Measurements from ENCODE around the gene ZNF425.
A peak's percentile ranks its signal among the peaks of the same experiment; 100 is the strongest.
"Not testable (repeated sequence)": the region's sequence is repeated elsewhere in the genome, so short reads cannot be mapped to it uniquely, and the experiment has no call there.

ZNF425 gene

GRCh38 chr7:149100821-149101220 is 25.3 kb downstream of the ZNF425 start:
- no peak overlapping the region for H3K4me3 Mint-ChIP-seq
- peaks cover 3% of the 10 kb centered on the region for H3K36me3 Mint-ChIP-seq
- H3K9me3 Mint-ChIP-seq (ENCODE audit: low read depth), result no peaks in the 10 kb centered on the region
- no peak overlapping the region for H3K27ac Mint-ChIP-seq
- no peaks in the 10 kb centered on the region for H3K4me1 Mint-ChIP-seq (ENCODE audit: low read depth)
- no peaks in the 10 kb centered on the region for H3K27me3 Mint-ChIP-seq

GRCh38 chr7:149099058-149099457 is 27.1 kb downstream of the ZNF425 start:
- Mint-ChIP-seq H3K9me3 (ENCODE audit: low read depth) (no peaks in the 10 kb centered on the region), H3K27me3 (no peaks in the 10 kb centered on the region), H3K36me3 (peaks cover 3% of the 10 kb centered on the region), H3K27ac (no peak overlapping the region), H3K4me1 (ENCODE audit: low read depth) (no peaks in the 10 kb centered on the region), H3K4me3 (no peak overlapping the region)

GRCh38 chr7:149097088-149097487 is 29.0 kb downstream of the ZNF425 start:
- no peaks in the 10 kb centered on the region for H3K9me3 Mint-ChIP-seq (ENCODE audit: low read depth)
- no peak overlapping the region for H3K4me3 Mint-ChIP-seq
- H3K27ac Mint-ChIP-seq, result no peak overlapping the region
- H3K36me3 Mint-ChIP-seq, result no peaks in the 10 kb centered on the region
- H3K4me1 Mint-ChIP-seq (ENCODE audit: low read depth), result no peaks in the 10 kb centered on the region
- no peaks in the 10 kb centered on the region for H3K27me3 Mint-ChIP-seq

- Mint-ChIP-seq H3K4me3 (no peak overlapping the region), H3K27me3 (no peaks in the 10 kb centered on the region), H3K36me3 (no peaks in the 10 kb centered on the region)
These were observed 32.9 kb downstream of the ZNF425 start for GRCh38 chr7:149093228-149093627.

GRCh38 chr7:149092244-149092643 is 33.9 kb downstream of the ZNF425 start:
- H3K27ac Mint-ChIP-seq; H3K9me3 Mint-ChIP-seq (ENCODE audit: low read depth); H3K27me3 Mint-ChIP-seq; H3K36me3 Mint-ChIP-seq: not testable (repeated sequence)
- peak overlapping the region; percentile 44 for H3K4me3 Mint-ChIP-seq
- H3K4me1 Mint-ChIP-seq (ENCODE audit: low read depth), result peaks cover 24% of the 10 kb centered on the region

More at GRCh38 chr7:149093228-149093627, 32.9 kb downstream of the ZNF425 start:
- Mint-ChIP-seq H3K4me1 (ENCODE audit: low read depth) (peaks cover 17% of the 10 kb centered on the region), H3K27ac (no peak overlapping the region), H3K9me3 (ENCODE audit: low read depth) (no peaks in the 10 kb centered on the region)

- no peaks in the 10 kb centered on the region for H3K36me3 Mint-ChIP-seq
- H3K9me3 Mint-ChIP-seq (ENCODE audit: low read depth), result no peaks in the 10 kb centered on the region
- peak within 1 kb of the TSS; percentile 99 for H3K4me3 Mint-ChIP-seq
- H3K4me1 Mint-ChIP-seq (ENCODE audit: low read depth), result peaks cover 28% of the 10 kb centered on the region
- peak within 1 kb of the TSS; percentile 100 for H3K27ac Mint-ChIP-seq
- no peaks in the 10 kb centered on the region for H3K27me3 Mint-ChIP-seq
These were observed 35.5 kb downstream of the ZNF425 start, which contains the start of gene ZNF786 for GRCh38 chr7:149090397-149091195. Gene ZNF786, minus strand, starts transcription at chr7:149090718. Its CDS starts 78 bp downstream, at chr7:149090640.

GRCh38 chr7:149087376-149087775 is 38.7 kb downstream of the ZNF425 start:
- peak overlapping the region; percentile 32 for H3K4me3 Mint-ChIP-seq
- H3K27me3 Mint-ChIP-seq, result no peaks in the 10 kb centered on the region
- no peak overlapping the region for H3K27ac Mint-ChIP-seq
- peaks cover 32% of the 10 kb centered on the region for H3K4me1 Mint-ChIP-seq (ENCODE audit: low read depth)
- peaks cover 9% of the 10 kb centered on the region for H3K36me3 Mint-ChIP-seq
- H3K9me3 Mint-ChIP-seq (ENCODE audit: low read depth), result peaks cover 5% of the 10 kb centered on the region

GRCh38 chr7:149085866-149086265 is 40.3 kb downstream of the ZNF425 start:
- H3K4me3 Mint-ChIP-seq, result no peak overlapping the region
- H3K9me3 Mint-ChIP-seq (ENCODE audit: low read depth), result peaks cover 5% of the 10 kb centered on the region
- H3K27me3 Mint-ChIP-seq, result no peaks in the 10 kb centered on the region
- no peak overlapping the region for H3K27ac Mint-ChIP-seq
- H3K4me1 Mint-ChIP-seq (ENCODE audit: low read depth), result peaks cover 36% of the 10 kb centered on the region
- H3K36me3 Mint-ChIP-seq, result peaks cover 9% of the 10 kb centered on the region

- H3K9me3 Mint-ChIP-seq (ENCODE audit: low read depth), result peaks cover 5% of the 10 kb centered on the region
- peaks cover 30% of the 10 kb centered on the region for H3K4me1 Mint-ChIP-seq (ENCODE audit: low read depth)
- H3K36me3 Mint-ChIP-seq, result peaks cover 16% of the 10 kb centered on the region
- peak overlapping the region; percentile 2 for H3K27ac Mint-ChIP-seq
- H3K4me3 Mint-ChIP-seq, result no peak overlapping the region
- H3K27me3 Mint-ChIP-seq, result no peaks in the 10 kb centered on the region
These were observed 41.7 kb downstream of the ZNF425 start for GRCh38 chr7:149084407-149084806.

- H3K4me3 Mint-ChIP-seq, result no peak overlapping the region
- H3K4me1 Mint-ChIP-seq (ENCODE audit: low read depth), result peaks cover 20% of the 10 kb centered on the region
- peaks cover 5% of the 10 kb centered on the region for H3K9me3 Mint-ChIP-seq (ENCODE audit: low read depth)
- H3K27me3 Mint-ChIP-seq, result no peaks in the 10 kb centered on the region
- no peak overlapping the region for H3K27ac Mint-ChIP-seq
- H3K36me3 Mint-ChIP-seq, result peaks cover 18% of the 10 kb centered on the region
These were observed 44.2 kb downstream of the ZNF425 start for GRCh38 chr7:149081914-149082313.

- peaks cover 14% of the 10 kb centered on the region for H3K36me3 Mint-ChIP-seq
- no peak overlapping the region for H3K27ac Mint-ChIP-seq
- H3K4me3 Mint-ChIP-seq, result no peak overlapping the region
- H3K4me1 Mint-ChIP-seq (ENCODE audit: low read depth), result peaks cover 20% of the 10 kb centered on the region
- no peaks in the 10 kb centered on the region for H3K27me3 Mint-ChIP-seq
- H3K9me3 Mint-ChIP-seq (ENCODE audit: low read depth), result no peaks in the 10 kb centered on the region
These were observed 48.5 kb downstream of the ZNF425 start for GRCh38 chr7:149077594-149077993.

GRCh38 chr7:149075286-149075685 is 50.8 kb downstream of the ZNF425 start:
- no peak overlapping the region for H3K27ac Mint-ChIP-seq

GRCh38 chr7:149074116-149074885 is 51.8 kb downstream of the ZNF425 start:
- H3K36me3 Mint-ChIP-seq, result peaks cover 7% of the 10 kb centered on the region
- H3K4me1 Mint-ChIP-seq (ENCODE audit: low read depth), result peaks cover 8% of the 10 kb centered on the region
- H3K27me3 Mint-ChIP-seq, result no peaks in the 10 kb centered on the region
- no peaks in the 10 kb centered on the region for H3K9me3 Mint-ChIP-seq (ENCODE audit: low read depth)
- no peak overlapping the region for H3K4me3 Mint-ChIP-seq
- H3K27ac Mint-ChIP-seq, result no peak overlapping the region

More at GRCh38 chr7:149075286-149075685, 50.8 kb downstream of the ZNF425 start:
- H3K9me3 Mint-ChIP-seq (ENCODE audit: low read depth), result no peaks in the 10 kb centered on the region
- H3K4me3 Mint-ChIP-seq, result no peak overlapping the region
- no peaks in the 10 kb centered on the region for H3K27me3 Mint-ChIP-seq
- H3K4me1 Mint-ChIP-seq (ENCODE audit: low read depth), result peaks cover 9% of the 10 kb centered on the region
- H3K36me3 Mint-ChIP-seq, result peaks cover 9% of the 10 kb centered on the region

- H3K4me1 Mint-ChIP-seq (ENCODE audit: low read depth), result peaks cover 7% of the 10 kb centered on the region
- H3K27ac Mint-ChIP-seq, result no peak overlapping the region
- no peaks in the 10 kb centered on the region for H3K27me3 Mint-ChIP-seq
- H3K9me3 Mint-ChIP-seq (ENCODE audit: low read depth), result no peaks in the 10 kb centered on the region
- H3K36me3 Mint-ChIP-seq, result peaks cover 9% of the 10 kb centered on the region
- peak overlapping the region; percentile 52 for H3K4me3 Mint-ChIP-seq
These were observed 53.7 kb downstream of the ZNF425 start for GRCh38 chr7:149072438-149072775.

- H3K4me3 Mint-ChIP-seq, result peak overlapping the region; percentile 52
- peaks cover 7% of the 10 kb centered on the region for H3K4me1 Mint-ChIP-seq (ENCODE audit: low read depth)
- peak overlapping the region; percentile 28 for H3K27ac Mint-ChIP-seq
- H3K27me3 Mint-ChIP-seq, result no peaks in the 10 kb centered on the region
- H3K9me3 Mint-ChIP-seq (ENCODE audit: low read depth), result no peaks in the 10 kb centered on the region
- peaks cover 7% of the 10 kb centered on the region for H3K36me3 Mint-ChIP-seq
These were observed 54.3 kb downstream of the ZNF425 start for GRCh38 chr7:149071641-149072437.
